ENCODE measurements around the gene PRICKLE2.

DNA sequence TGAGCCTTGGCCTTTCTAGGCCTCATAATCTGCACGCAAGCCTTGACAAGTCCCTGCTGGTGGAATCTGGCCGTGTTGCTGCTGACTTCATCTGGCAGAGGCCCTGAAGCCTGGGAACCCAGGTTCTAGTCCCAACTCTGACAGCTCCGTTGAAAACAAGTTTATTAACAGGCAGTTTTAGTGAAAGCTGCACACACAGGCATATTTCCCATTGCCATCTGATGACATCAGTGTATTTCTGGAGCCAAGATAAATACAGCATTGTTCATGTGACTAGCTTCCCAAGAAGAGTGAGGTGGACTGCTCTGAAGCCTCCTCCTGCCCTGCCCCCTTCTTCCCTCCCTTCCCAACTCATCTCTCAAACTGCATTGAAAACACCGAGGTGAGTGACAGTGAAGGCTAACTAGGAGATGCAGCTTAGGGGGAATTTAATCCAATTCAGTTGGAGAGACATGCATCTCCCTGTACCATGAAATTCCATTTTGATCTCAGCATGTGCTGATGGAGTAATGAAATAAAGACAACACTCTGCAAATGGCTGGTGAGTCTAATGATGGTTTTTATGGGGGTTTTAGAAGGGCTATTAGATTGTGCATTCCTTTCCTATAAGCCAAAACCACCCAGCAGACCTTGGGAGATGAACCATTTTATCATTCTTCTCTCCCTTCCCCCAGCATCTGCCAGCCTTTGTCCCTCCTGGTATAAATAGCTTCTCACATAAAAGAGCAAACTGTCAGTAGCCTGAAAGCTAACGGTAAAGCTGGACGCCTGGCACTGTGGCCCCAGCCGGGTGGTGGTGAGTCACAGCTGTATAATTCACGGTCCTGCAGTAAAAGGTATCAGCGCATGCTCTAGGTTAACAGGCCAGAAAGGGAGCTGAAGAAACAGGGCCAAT is 38.0 kb downstream of the PRICKLE2 start:
- TF ChIP-seq, protein P1, sequence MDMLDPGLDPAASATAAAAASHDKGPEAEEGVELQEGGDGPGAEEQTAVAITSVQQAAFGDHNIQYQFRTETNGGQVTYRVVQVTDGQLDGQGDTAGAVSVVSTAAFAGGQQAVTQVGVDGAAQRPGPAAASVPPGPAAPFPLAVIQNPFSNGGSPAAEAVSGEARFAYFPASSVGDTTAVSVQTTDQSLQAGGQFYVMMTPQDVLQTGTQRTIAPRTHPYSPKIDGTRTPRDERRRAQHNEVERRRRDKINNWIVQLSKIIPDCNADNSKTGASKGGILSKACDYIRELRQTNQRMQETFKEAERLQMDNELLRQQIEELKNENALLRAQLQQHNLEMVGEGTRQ (CRISPR knock-in tag; IDR thresholded peaks at IDR 0.05) = no peak
- TF ChIP-seq, protein P2, sequence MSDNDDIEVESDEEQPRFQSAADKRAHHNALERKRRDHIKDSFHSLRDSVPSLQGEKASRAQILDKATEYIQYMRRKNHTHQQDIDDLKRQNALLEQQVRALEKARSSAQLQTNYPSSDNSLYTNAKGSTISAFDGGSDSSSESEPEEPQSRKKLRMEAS (CRISPR knock-in tag; IDR thresholded peaks at IDR 0.05) = no peak
- TF ChIP-seq, protein P3, sequence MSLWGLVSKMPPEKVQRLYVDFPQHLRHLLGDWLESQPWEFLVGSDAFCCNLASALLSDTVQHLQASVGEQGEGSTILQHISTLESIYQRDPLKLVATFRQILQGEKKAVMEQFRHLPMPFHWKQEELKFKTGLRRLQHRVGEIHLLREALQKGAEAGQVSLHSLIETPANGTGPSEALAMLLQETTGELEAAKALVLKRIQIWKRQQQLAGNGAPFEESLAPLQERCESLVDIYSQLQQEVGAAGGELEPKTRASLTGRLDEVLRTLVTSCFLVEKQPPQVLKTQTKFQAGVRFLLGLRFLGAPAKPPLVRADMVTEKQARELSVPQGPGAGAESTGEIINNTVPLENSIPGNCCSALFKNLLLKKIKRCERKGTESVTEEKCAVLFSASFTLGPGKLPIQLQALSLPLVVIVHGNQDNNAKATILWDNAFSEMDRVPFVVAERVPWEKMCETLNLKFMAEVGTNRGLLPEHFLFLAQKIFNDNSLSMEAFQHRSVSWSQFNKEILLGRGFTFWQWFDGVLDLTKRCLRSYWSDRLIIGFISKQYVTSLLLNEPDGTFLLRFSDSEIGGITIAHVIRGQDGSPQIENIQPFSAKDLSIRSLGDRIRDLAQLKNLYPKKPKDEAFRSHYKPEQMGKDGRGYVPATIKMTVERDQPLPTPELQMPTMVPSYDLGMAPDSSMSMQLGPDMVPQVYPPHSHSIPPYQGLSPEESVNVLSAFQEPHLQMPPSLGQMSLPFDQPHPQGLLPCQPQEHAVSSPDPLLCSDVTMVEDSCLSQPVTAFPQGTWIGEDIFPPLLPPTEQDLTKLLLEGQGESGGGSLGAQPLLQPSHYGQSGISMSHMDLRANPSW (CRISPR knock-in tag; conservative IDR thresholded peaks at IDR 0.05; ENCODE audit: low read depth) = no peak
- TF ChIP-seq ESRRA (CRISPR knock-in tag; IDR thresholded peaks at IDR 0.05; ENCODE audit: borderline replicate concordance) = no peak
- TF ChIP-seq, protein P4, sequence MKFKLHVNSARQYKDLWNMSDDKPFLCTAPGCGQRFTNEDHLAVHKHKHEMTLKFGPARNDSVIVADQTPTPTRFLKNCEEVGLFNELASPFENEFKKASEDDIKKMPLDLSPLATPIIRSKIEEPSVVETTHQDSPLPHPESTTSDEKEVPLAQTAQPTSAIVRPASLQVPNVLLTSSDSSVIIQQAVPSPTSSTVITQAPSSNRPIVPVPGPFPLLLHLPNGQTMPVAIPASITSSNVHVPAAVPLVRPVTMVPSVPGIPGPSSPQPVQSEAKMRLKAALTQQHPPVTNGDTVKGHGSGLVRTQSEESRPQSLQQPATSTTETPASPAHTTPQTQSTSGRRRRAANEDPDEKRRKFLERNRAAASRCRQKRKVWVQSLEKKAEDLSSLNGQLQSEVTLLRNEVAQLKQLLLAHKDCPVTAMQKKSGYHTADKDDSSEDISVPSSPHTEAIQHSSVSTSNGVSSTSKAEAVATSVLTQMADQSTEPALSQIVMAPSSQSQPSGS (CRISPR knock-in tag; IDR thresholded peaks at IDR 0.05; ENCODE audit: borderline replicate concordance, low read depth) = no peak
- TF ChIP-seq TEAD4 (CRISPR knock-in tag; IDR thresholded peaks at IDR 0.05) = no peak
- TF ChIP-seq, protein P5, sequence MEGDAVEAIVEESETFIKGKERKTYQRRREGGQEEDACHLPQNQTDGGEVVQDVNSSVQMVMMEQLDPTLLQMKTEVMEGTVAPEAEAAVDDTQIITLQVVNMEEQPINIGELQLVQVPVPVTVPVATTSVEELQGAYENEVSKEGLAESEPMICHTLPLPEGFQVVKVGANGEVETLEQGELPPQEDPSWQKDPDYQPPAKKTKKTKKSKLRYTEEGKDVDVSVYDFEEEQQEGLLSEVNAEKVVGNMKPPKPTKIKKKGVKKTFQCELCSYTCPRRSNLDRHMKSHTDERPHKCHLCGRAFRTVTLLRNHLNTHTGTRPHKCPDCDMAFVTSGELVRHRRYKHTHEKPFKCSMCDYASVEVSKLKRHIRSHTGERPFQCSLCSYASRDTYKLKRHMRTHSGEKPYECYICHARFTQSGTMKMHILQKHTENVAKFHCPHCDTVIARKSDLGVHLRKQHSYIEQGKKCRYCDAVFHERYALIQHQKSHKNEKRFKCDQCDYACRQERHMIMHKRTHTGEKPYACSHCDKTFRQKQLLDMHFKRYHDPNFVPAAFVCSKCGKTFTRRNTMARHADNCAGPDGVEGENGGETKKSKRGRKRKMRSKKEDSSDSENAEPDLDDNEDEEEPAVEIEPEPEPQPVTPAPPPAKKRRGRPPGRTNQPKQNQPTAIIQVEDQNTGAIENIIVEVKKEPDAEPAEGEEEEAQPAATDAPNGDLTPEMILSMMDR (IDR thresholded peaks at IDR 0.05) = no peak
- TF ChIP-seq NFATC4 (CRISPR knock-in tag; IDR thresholded peaks at IDR 0.05) = no peak
- TF ChIP-seq ZNF671 (CRISPR knock-in tag; IDR thresholded peaks at IDR 0.05) = no peak
- TF ChIP-seq RELA (CRISPR knock-in tag; IDR thresholded peaks at IDR 0.05; ENCODE audit: borderline replicate concordance) = no peak
- TF ChIP-seq ZNF317 (CRISPR knock-in tag; IDR thresholded peaks at IDR 0.05; ENCODE audit: borderline replicate concordance, low read depth) = no peak
